Measurements from ENCODE around the gene SNX4.
"Not testable (repeated sequence)": the region's sequence is repeated elsewhere in the genome, so short reads cannot be mapped to it uniquely, and the experiment has no call there.

DNA sequence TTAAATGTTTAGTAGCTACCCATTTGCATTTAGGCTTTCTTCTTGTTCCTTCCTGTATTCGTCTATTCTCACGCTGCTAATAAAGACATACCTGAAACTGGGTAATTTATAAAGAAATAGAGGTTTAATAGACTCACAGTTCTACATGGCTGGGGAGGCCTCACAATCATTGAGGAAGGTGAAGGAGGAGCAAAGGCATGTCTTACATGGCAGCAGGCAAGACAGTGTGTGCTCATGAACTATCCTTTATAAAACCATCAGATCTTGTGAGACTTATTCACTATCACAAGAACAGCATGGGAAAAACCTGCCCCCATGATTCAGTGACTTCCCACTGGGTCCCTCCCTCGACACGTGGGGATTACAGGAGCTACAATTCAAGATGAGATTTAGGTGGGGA, 114.5 kb downstream of the SNX4 start:
- TF ChIP-seq CTCF (IDR thresholded peaks at IDR 0.05); EZH2 (IDR thresholded peaks at IDR 0.05; ENCODE audit: borderline replicate concordance, insufficient read depth, low read depth, low read length, poor library complexity, severe bottlenecking): not testable (repeated sequence)
